Activated naive CD4-positive, alpha-beta T cell treated with anti-CD3 and anti-CD28 coated beads for 36 hours (primary cell): ENCODE results near the gene WDFY3. TPM values are rescaled to one million over a fixed set of nuclear protein-coding genes. Genes with fewer than 3 reads are reported as not detected.

ENCODE experiments used
- CTCF ChIA-PET: fragments of 350-600 bp; sonication (Branson Sonifier 250); formaldehyde crosslinking; loops from one replicate; lab custom pipeline; 2021; ENCODE audit warnings: antibody characterized with exemption; lab: Charles Lee
- DNase-seq: peaks from one replicate; pipeline ENCODE4 v3.0.0-alpha.2; 2020
- H3K27ac Mint-ChIP-seq: one replicate; pipeline ENCODE4 v1.8.0; 2021; ENCODE audit warnings: mild to moderate bottlenecking, mixed read lengths
- H3K27me3 Mint-ChIP-seq: one replicate; pipeline ENCODE4 v1.8.0; 2021; ENCODE audit warnings: low read depth, mixed read lengths
- H3K36me3 Mint-ChIP-seq: one replicate; pipeline ENCODE4 v1.8.0; 2021; ENCODE audit warnings: low read depth, mixed read lengths
- H3K4me1 Mint-ChIP-seq: one replicate; pipeline ENCODE4 v1.8.0; 2021; ENCODE audit warnings: low read depth, mixed read lengths
- H3K4me3 Mint-ChIP-seq: one replicate; pipeline ENCODE4 v1.8.0; 2021; ENCODE audit warnings: mild to moderate bottlenecking, moderate library complexity, mixed read lengths
- H3K9me3 Mint-ChIP-seq: one replicate; pipeline ENCODE4 v1.8.0; 2021; ENCODE audit warnings: mixed read lengths
- intact Hi-C: fragments of 100-400 bp; cut with micrococcal nuclease; formaldehyde crosslinking; loops from one replicate; pipeline ENCODE4 v1.15.1; 2023
- total RNA-seq, 2 experiments: library from RNA; stranded (reverse); gene quantifications; one replicate each; pipeline ENCODE4 v1.2.3, GENCODE V29; 2021

WDFY3 gene
- total RNA-seq, 2 experiments from 2014 or later = 1.0 to 1.2 TPM

- Mint-ChIP-seq H3K4me3 (no peak overlapping the region), H3K27ac (no peak overlapping the region), H3K27me3 (peaks cover 13% of the 10 kb centered on the region), H3K36me3 (no peaks in the 10 kb centered on the region), H3K9me3 (no peaks in the 10 kb centered on the region), H3K4me1 (no peaks in the 10 kb centered on the region)
- DNase-seq = no peak
- CTCF ChIA-PET = no interaction called here
- intact Hi-C loops = no loop called here
Measured at GRCh38 chr4:84706286-84706685, 260.2 kb downstream of the WDFY3 start.

- intact Hi-C loops = no loop called here
- Mint-ChIP-seq H3K27ac (no peak overlapping the region), H3K27me3 (peaks cover 9% of the 10 kb centered on the region), H3K4me1 (no peaks in the 10 kb centered on the region), H3K9me3 (no peaks in the 10 kb centered on the region), H3K36me3 (no peaks in the 10 kb centered on the region), H3K4me3 (no peak overlapping the region)
- DNase-seq = no peak
- CTCF ChIA-PET = no interaction called here
Measured at GRCh38 chr4:84699001-84699671, 267.4 kb downstream of the WDFY3 start.

DNA sequence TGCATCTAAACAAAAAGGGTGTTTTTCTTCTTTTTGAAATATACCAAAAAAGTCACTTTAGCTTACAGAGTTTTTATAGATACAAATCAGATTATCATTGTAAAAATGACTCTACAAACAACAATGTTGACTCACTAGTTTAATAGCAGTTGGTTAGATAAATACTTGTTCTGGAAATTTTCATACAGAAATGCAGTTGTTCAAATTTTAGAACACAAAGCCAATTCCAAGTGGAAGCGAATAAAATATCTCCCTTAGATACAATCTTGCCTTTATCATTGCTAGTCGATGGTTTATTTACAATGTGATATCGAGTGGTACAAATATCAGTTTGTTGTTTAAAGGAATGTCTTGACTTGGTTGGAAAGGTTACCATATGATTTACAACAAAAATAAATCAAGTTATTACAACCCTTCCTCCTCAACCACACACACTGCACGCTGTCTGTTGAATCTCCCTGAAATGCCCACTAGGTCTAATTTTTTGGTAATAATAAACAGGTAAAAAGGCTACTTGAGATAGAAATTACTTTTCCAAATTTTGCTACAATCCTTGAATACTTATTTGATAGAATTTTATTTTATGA, 268.8 kb downstream of the WDFY3 start:
- H3K9me3 Mint-ChIP-seq = no peaks in the 10 kb centered on the region
- intact Hi-C loops = no loop called here
- CTCF ChIA-PET = no interaction called here
- no peaks in the 10 kb centered on the region for H3K4me1 Mint-ChIP-seq
- peaks cover 5% of the 10 kb centered on the region for H3K27me3 Mint-ChIP-seq
- no peak for DNase-seq
- no peak overlapping the region for H3K4me3 Mint-ChIP-seq
- no peak overlapping the region for H3K27ac Mint-ChIP-seq
- H3K36me3 Mint-ChIP-seq = no peaks in the 10 kb centered on the region

DNA sequence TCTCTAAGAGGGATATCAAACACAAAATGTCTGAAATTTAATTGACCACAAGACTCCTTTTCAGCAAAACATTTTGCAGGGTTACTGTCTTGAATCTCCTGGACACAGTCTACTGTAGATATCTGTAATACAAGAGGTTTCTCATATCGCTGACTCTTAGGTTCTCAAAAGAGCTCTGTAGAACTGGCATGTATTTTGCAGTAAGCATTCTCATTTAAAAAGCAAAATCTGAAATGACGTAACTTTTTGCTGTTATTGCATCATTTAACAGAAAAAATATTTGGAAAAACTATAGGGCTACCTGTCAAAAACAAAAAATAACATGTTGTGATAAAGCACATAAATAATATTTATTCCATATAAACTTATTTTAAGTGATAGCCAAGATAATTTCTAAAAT, 269.3 kb downstream of the WDFY3 start:
- Mint-ChIP-seq H3K4me3 (no peak overlapping the region), H3K36me3 (no peaks in the 10 kb centered on the region), H3K9me3 (no peaks in the 10 kb centered on the region), H3K27me3 (peaks cover 5% of the 10 kb centered on the region), H3K4me1 (no peaks in the 10 kb centered on the region), H3K27ac (no peak overlapping the region)
- no peak for DNase-seq
- intact Hi-C loops = no loop called here
- CTCF ChIA-PET = no interaction called here

DNA sequence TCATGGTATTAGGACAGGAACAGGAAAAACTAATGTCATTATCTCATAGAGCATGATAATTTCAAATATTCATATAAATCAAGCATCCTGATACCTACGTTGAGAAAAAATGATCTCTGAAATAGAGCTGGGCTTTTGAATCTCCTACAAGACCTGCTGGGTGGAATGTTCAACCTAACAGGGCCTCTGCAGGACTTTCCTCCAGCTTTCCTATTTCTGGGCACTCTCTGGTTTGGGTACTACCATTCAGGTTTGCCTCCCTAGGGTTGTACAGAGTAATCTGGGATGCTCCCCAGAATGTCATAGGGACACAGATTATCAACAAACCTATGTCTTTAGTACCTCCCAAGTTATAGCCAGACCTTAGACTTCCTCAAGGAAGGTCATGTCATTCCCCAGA, 274.7 kb downstream of the WDFY3 start:
- Mint-ChIP-seq H3K4me3 (no peak overlapping the region), H3K4me1 (peaks cover 5% of the 10 kb centered on the region), H3K9me3 (no peaks in the 10 kb centered on the region), H3K36me3 (no peaks in the 10 kb centered on the region), H3K27me3 (peaks cover 7% of the 10 kb centered on the region), H3K27ac (no peak overlapping the region)
- intact Hi-C loops = loop anchor here (5.0 kb wide), 1 partner anchor 109 kb away; the partner anchor contains the start of gene CDS1
- CTCF ChIA-PET = interaction anchor here (0.5 kb wide), 1 partner anchor 71 kb away, joined by 3 read pairs; no protein-coding TSS in a partner anchor
- no peak for DNase-seq

GRCh38 chr4:84691170-84691691, 275.3 kb downstream of the WDFY3 start:
- intact Hi-C loops = loop anchor here (5.0 kb wide), 1 partner anchor 109 kb away; the partner anchor contains the start of gene CDS1

GRCh38 chr4:84690481-84690880, 276.0 kb downstream of the WDFY3 start:
- H3K36me3 Mint-ChIP-seq = no peaks in the 10 kb centered on the region
- H3K27me3 Mint-ChIP-seq = peaks cover 7% of the 10 kb centered on the region
- H3K27ac Mint-ChIP-seq = no peak overlapping the region
- H3K4me1 Mint-ChIP-seq = peaks cover 5% of the 10 kb centered on the region
- intact Hi-C loops = loop anchor here (5.0 kb wide), 1 partner anchor 108 kb away; the partner anchor contains the start of gene CDS1
- CTCF ChIA-PET = no interaction called here
- H3K4me3 Mint-ChIP-seq = no peak overlapping the region
- H3K9me3 Mint-ChIP-seq = no peaks in the 10 kb centered on the region
- no peak for DNase-seq

More at GRCh38 chr4:84691170-84691691, 275.3 kb downstream of the WDFY3 start:
- DNase-seq = no peak
- no peak overlapping the region for H3K4me3 Mint-ChIP-seq
- H3K4me1 Mint-ChIP-seq = peaks cover 5% of the 10 kb centered on the region
- no peaks in the 10 kb centered on the region for H3K9me3 Mint-ChIP-seq
- CTCF ChIA-PET = interaction anchor here (0.5 kb wide), 1 partner anchor 71 kb away, joined by 3 read pairs; no protein-coding TSS in a partner anchor
- peaks cover 7% of the 10 kb centered on the region for H3K27me3 Mint-ChIP-seq
- no peak overlapping the region for H3K27ac Mint-ChIP-seq
- no peaks in the 10 kb centered on the region for H3K36me3 Mint-ChIP-seq

DNA sequence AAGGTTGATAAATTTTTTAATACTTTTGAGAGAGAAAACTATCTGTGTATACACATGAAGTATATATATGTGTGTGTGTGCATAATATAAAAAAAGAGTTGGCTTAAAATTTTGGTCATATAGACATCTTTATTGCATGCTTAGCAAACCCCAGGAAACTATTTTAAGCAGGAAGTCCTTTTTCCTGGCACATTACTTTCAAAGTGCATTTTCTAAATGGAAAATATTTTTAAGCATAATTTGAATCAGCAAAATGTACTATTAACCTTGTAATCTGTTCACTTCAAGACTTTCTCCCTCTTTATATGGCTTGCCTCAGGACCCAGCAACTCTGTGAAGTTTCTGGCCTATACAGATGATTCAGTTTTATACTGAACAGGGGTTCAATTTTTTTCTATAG, 277.3 kb downstream of the WDFY3 start:
- no peak for DNase-seq
- Mint-ChIP-seq H3K4me1 (peaks cover 5% of the 10 kb centered on the region), H3K27ac (no peak overlapping the region), H3K9me3 (no peaks in the 10 kb centered on the region), H3K36me3 (no peaks in the 10 kb centered on the region), H3K27me3 (peaks cover 7% of the 10 kb centered on the region), H3K4me3 (no peak overlapping the region)
- intact Hi-C loops = no loop called here
- CTCF ChIA-PET = no interaction called here

GRCh38 chr4:84688605-84689004, 277.9 kb downstream of the WDFY3 start:
- H3K27me3 Mint-ChIP-seq = peaks cover 8% of the 10 kb centered on the region
- H3K27ac Mint-ChIP-seq = no peak overlapping the region
- H3K4me3 Mint-ChIP-seq = no peak overlapping the region
- H3K4me1 Mint-ChIP-seq = peaks cover 7% of the 10 kb centered on the region
- CTCF ChIA-PET = no interaction called here
- no peak for DNase-seq
- no peaks in the 10 kb centered on the region for H3K36me3 Mint-ChIP-seq
- intact Hi-C loops = no loop called here
- H3K9me3 Mint-ChIP-seq = no peaks in the 10 kb centered on the region

DNA sequence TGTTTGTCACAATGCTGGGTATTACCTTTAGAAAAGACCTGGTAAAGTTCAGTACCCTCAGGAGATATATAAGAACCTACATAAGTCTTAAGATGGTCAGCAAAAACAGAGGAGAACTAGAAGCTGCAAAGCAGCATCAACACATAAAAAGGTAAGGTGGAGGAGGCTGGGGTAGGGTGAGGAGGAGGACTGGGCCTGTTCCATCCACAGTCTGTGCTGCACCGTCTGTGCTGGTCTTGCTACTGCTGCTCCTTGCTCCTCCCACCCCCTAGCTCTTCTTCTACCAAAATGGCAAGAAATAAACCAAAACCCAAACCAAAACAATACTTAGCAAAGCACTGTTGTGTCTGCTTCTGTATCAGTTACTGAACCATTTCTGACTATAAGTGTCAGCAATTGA, 281.4 kb downstream of the WDFY3 start:
- intact Hi-C loops = no loop called here
- Mint-ChIP-seq H3K4me3 (no peak overlapping the region), H3K4me1 (peaks cover 8% of the 10 kb centered on the region), H3K27ac (no peak overlapping the region), H3K9me3 (no peaks in the 10 kb centered on the region), H3K36me3 (no peaks in the 10 kb centered on the region), H3K27me3 (peaks cover 18% of the 10 kb centered on the region)
- CTCF ChIA-PET = interaction anchor here (0.8 kb wide), 1 partner anchor 182 kb away, joined by 3 read pairs; no protein-coding TSS in a partner anchor
- DNase-seq = no peak

DNA sequence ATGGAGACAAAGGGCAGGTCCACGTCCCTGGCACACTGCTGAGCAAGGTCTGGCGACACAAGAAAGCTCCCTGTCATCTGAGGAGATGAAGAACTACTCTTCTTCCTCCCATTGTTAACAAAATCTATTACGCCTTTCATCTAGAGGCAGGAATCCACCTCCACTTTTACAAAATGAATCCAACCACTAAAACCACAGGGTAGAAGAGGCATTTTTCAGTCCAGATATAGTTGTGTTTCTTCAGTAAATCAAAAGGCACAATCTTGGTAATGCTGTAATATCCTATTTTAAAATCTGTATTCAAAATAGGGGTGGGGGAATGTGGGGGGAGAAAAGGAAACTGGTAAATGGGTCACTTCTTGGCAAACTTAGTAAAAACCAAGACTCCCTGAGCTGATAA, 282.1 kb downstream of the WDFY3 start:
- no peak for DNase-seq
- Mint-ChIP-seq H3K27ac (no peak overlapping the region), H3K9me3 (no peaks in the 10 kb centered on the region), H3K36me3 (no peaks in the 10 kb centered on the region), H3K4me3 (no peak overlapping the region), H3K4me1 (peaks cover 8% of the 10 kb centered on the region), H3K27me3 (peaks cover 18% of the 10 kb centered on the region)
- CTCF ChIA-PET = interaction anchor here (0.8 kb wide), 1 partner anchor 182 kb away, joined by 3 read pairs; no protein-coding TSS in a partner anchor
- intact Hi-C loops = no loop called here

GRCh38 chr4:84683064-84683850, 283.2 kb downstream of the WDFY3 start:
- DNase-seq = no peak
- no peaks in the 10 kb centered on the region for H3K9me3 Mint-ChIP-seq
- no peak overlapping the region for H3K4me3 Mint-ChIP-seq
- H3K36me3 Mint-ChIP-seq = no peaks in the 10 kb centered on the region
- no peak overlapping the region for H3K27ac Mint-ChIP-seq
- CTCF ChIA-PET = no interaction called here
- peaks cover 14% of the 10 kb centered on the region for H3K27me3 Mint-ChIP-seq
- intact Hi-C loops = no loop called here
- H3K4me1 Mint-ChIP-seq = peaks cover 8% of the 10 kb centered on the region
